ENCODE measurements around the gene MEGF8. TPM values are rescaled to one million over a fixed set of nuclear protein-coding genes. Genes with fewer than 3 reads are reported as not detected.
"Not testable (repeated sequence)": the region's sequence is repeated elsewhere in the genome, so short reads cannot be mapped to it uniquely, and the experiment has no call there.

Gene MEGF8
- total RNA-seq, 1 donor from 2014 or later = 69.3 TPM

DNA sequence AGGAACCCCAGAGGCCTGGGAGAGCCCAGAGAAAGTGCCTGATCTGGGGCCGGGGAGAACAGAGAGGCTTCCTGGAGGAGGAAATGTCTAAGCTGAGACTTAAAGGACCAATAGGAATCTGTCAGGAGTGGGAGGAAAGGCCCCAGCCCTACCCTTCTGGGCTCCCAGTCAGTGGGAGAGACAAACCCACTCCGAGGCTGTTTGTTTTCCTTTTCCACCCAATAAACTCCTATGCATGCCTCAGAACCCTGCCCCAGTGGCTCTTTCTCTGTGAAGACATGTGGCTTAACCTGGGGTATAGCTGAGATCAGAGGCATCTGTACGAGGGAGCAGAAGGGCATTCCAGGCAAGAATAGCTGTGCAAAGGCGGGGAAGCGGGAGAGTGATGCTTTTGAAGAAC lies 1.9 kb downstream of the MEGF8 start:
- H3K36me3 Mint-ChIP-seq (ENCODE audit: low read depth, unreplicated experiment) = peaks cover 15% of the 10 kb centered on the region
- peak overlapping the region; percentile 90 for H3K4me3 Mint-ChIP-seq (ENCODE audit: unreplicated experiment)
- peaks cover 45% of the 10 kb centered on the region for H3K4me1 Mint-ChIP-seq (ENCODE audit: unreplicated experiment)
- H3K27ac Mint-ChIP-seq (ENCODE audit: unreplicated experiment) = no peak overlapping the region
- DNase-seq (ENCODE audit: low spot score) = no peak
- peaks cover 27% of the 10 kb centered on the region for H3K27me3 Mint-ChIP-seq (ENCODE audit: unreplicated experiment)
- H3K9me3 Mint-ChIP-seq (ENCODE audit: unreplicated experiment) = no peaks in the 10 kb centered on the region
- TF ChIP-seq, protein P1, sequence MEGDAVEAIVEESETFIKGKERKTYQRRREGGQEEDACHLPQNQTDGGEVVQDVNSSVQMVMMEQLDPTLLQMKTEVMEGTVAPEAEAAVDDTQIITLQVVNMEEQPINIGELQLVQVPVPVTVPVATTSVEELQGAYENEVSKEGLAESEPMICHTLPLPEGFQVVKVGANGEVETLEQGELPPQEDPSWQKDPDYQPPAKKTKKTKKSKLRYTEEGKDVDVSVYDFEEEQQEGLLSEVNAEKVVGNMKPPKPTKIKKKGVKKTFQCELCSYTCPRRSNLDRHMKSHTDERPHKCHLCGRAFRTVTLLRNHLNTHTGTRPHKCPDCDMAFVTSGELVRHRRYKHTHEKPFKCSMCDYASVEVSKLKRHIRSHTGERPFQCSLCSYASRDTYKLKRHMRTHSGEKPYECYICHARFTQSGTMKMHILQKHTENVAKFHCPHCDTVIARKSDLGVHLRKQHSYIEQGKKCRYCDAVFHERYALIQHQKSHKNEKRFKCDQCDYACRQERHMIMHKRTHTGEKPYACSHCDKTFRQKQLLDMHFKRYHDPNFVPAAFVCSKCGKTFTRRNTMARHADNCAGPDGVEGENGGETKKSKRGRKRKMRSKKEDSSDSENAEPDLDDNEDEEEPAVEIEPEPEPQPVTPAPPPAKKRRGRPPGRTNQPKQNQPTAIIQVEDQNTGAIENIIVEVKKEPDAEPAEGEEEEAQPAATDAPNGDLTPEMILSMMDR (IDR thresholded peaks at IDR 0.05; ENCODE audit: unreplicated experiment) = no peak

DNA sequence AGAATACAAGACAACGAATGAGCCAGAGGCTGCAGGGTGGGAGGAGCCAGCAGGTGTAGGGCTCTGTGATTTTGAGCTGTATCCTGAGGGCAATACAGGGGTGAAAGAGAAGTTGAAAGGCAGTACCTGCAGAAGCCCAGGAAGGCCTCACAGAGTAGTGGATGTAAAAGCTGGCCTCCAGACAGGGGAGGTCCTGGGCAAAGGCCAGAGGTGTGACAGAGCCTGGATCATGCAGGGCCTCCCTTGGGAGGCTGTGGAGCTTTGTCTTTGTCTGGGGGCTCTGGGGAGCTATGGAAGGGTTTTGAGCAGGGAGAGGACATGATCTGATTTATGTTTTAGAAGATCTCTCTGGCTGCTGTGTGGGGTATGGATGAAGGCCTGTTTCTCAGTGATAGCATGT lies 2.7 kb downstream of the MEGF8 start:
- Mint-ChIP-seq H3K9me3 (ENCODE audit: unreplicated experiment) (no peaks in the 10 kb centered on the region), H3K36me3 (ENCODE audit: low read depth, unreplicated experiment) (peaks cover 15% of the 10 kb centered on the region), H3K4me1 (ENCODE audit: unreplicated experiment) (peaks cover 46% of the 10 kb centered on the region), H3K4me3 (ENCODE audit: unreplicated experiment) (peak overlapping the region; percentile 26), H3K27me3 (ENCODE audit: unreplicated experiment) (peaks cover 27% of the 10 kb centered on the region), H3K27ac (ENCODE audit: unreplicated experiment) (no peak overlapping the region)
- TF ChIP-seq, protein P1 (IDR thresholded peaks at IDR 0.05; ENCODE audit: unreplicated experiment) = no peak
- no peak for DNase-seq (ENCODE audit: low spot score)

DNA sequence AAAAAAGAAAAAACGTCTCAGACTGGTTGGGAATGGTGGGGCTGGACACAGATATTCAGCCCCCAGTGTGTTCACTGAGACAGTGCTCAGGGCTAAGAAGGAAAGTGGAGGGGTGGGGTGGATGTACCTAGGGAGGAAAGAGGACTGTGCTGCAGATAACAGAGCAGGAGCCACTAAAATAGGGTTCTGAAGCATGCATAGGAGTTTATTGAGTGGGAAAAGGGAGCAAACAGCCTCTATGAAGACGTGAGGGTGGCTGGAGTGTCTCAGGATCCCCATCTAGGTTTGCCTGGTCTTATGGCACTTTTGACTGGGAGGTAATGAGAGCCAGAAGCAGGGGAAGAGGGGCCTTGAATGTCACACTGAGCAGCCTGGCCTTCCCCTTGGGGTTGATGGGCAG lies 3.4 kb downstream of the MEGF8 start:
- TF ChIP-seq, protein P1 (IDR thresholded peaks at IDR 0.05; ENCODE audit: unreplicated experiment) = no peak
- Mint-ChIP-seq H3K36me3 (ENCODE audit: low read depth, unreplicated experiment) (peaks cover 19% of the 10 kb centered on the region), H3K27ac (ENCODE audit: unreplicated experiment) (no peak overlapping the region), H3K9me3 (ENCODE audit: unreplicated experiment) (no peaks in the 10 kb centered on the region), H3K4me1 (ENCODE audit: unreplicated experiment) (peaks cover 52% of the 10 kb centered on the region), H3K4me3 (ENCODE audit: unreplicated experiment) (peak overlapping the region; percentile 38), H3K27me3 (ENCODE audit: unreplicated experiment) (peaks cover 26% of the 10 kb centered on the region)
- DNase-seq (ENCODE audit: low spot score) = no peak

DNA sequence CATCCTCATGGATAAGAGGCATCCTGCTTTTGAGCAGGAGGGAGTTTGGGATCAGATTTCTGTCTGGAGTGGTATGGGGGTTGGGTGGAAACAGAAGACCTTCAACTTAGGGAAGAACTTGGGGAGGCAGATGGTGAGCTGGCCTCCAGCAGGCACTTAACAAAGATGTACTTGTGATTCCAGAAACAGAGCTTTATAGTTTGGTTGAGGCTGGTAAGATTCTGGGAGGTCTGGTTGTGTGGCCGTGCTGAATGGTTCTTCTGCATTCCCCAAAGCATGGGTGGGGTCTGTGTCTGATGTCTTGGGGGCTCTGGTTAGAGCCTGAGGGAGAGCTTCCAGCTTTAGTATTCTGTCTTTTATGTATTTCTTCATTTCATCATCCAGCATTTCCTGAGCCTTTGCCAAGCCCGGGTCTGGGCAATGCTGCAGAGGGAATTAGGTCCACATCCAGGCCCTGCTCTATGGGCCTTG lies 4.8 kb downstream of the MEGF8 start:
- Mint-ChIP-seq H3K4me1 (ENCODE audit: unreplicated experiment) (peaks cover 46% of the 10 kb centered on the region), H3K36me3 (ENCODE audit: low read depth, unreplicated experiment) (peaks cover 19% of the 10 kb centered on the region), H3K4me3 (ENCODE audit: unreplicated experiment) (no peak overlapping the region), H3K27ac (ENCODE audit: unreplicated experiment) (no peak overlapping the region), H3K27me3 (ENCODE audit: unreplicated experiment) (peaks cover 22% of the 10 kb centered on the region), H3K9me3 (ENCODE audit: unreplicated experiment) (no peaks in the 10 kb centered on the region)
- TF ChIP-seq, protein P1 (IDR thresholded peaks at IDR 0.05; ENCODE audit: unreplicated experiment) = no peak
- no peak for DNase-seq (ENCODE audit: low spot score)

DNA sequence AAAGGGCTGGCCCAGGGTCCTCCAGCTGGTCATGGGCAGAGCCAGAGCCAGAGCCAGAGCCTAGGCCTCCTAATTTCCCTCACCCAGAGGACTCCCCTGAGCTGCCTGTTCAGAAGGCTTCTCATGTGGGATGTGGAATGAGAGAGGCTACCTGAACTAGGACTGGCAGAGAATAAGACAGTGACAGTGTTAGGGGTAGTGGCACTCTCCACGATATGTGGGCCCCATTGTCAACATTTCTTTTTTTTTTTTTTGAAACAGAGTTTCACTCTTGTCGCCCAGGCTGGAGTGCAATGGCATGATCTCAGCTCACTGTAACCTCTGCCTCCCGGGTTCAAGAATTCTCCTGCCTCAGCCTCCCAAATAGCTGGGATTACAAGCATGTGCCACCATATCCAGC lies 5.9 kb downstream of the MEGF8 start:
- H3K36me3 Mint-ChIP-seq (ENCODE audit: low read depth, unreplicated experiment) = peaks cover 19% of the 10 kb centered on the region
- not testable (repeated sequence) for H3K9me3 Mint-ChIP-seq (ENCODE audit: unreplicated experiment); H3K27ac Mint-ChIP-seq (ENCODE audit: unreplicated experiment); H3K4me3 Mint-ChIP-seq (ENCODE audit: unreplicated experiment); DNase-seq (ENCODE audit: low spot score)
- H3K4me1 Mint-ChIP-seq (ENCODE audit: unreplicated experiment) = peaks cover 45% of the 10 kb centered on the region
- peaks cover 21% of the 10 kb centered on the region for H3K27me3 Mint-ChIP-seq (ENCODE audit: unreplicated experiment)

All from endothelial cell (in vitro differentiated cells).